Tibial artery (tissue), 4 donors: Measurements from ENCODE around the gene SCLT1.

Experiments used
- DNase-seq, 2 donors: peaks; one replicate each; pipeline ENCODE4 v3.0.0-alpha.2; 2019
- H3K27ac ChIP-seq, 2 donors: fragments of 200-600 bp; sonication (generic) in 1 of 2; 1 replicate in 1 of 2; 2 replicates in 1 of 2; pipeline ENCODE4 v1.5.1; 2018 to 2019; ENCODE audit warnings: mild to moderate bottlenecking in 1 of 2
- H3K27me3 ChIP-seq, 2 donors: fragments of 200-600 bp; sonication (generic) in 1 of 2; one replicate each; pipeline versions ENCODE4 v1.5.1 to v1.6.0; 2016 to 2019
- H3K36me3 ChIP-seq, 3 donors: fragments of 200-600 bp; sonication (generic) in 2 of 3; one replicate each; pipeline ENCODE4 v1.5.1; 2016 to 2019; ENCODE audit warnings: mild to moderate bottlenecking in 2 of 3
- H3K4me1 ChIP-seq, 4 donors: fragments of 200-600 bp; sonication (generic) in 2 of 4; 1 replicate in 3 of 4; 2 replicates in 1 of 4; pipeline ENCODE4 v1.5.1; 2016 to 2019
- H3K4me3 ChIP-seq, 2 donors: fragments of 200-600 bp; sonication (generic) in 1 of 2; 1 replicate in 1 of 2; 2 replicates in 1 of 2; pipeline ENCODE4 v1.5.1; 2018 to 2019; ENCODE audit warnings: mild to moderate bottlenecking in 2 of 2
- H3K9me3 ChIP-seq, 3 donors: fragments of 200-600 bp; sonication (generic) in 1 of 3; one replicate each; pipeline ENCODE4 v1.5.1; 2016 to 2019
- CTCF ChIP-seq, 2 experiments: fragments of 200-600 bp in 1 of 2; fragments of 450-650 bp in 1 of 2; IDR thresholded peaks; one replicate each; pipeline ENCODE4 v1.5.1; 2017 to 2019; ENCODE audit warnings: antibody characterized with exemption in 2 of 2, mild to moderate bottlenecking in 1 of 2, moderate library complexity in 1 of 2
- intact Hi-C: fragments of 100-400 bp; cut with DNase I; formaldehyde crosslinking; loops from one replicate; pipeline ENCODE4 v1.15.0; 2023; ENCODE audit warnings: low total_unique reads

Gene SCLT1

GRCh38 chr4:129092631-129093190 lies 628 bp downstream of the SCLT1 start:
- Histone ChIP-seq H3K9me3 (no peaks in the 10 kb centered on the region), H3K4me3 (peak overlapping the region; percentile 79 to 83), H3K4me1 (peaks cover 0 to 28% (median 7%) of the 10 kb centered on the region in 4 donors), H3K36me3 (no peaks in the 10 kb centered on the region), H3K27me3 (no peaks in the 10 kb centered on the region), H3K27ac (peak overlapping the region; percentile 86 to 95)
- no peak for TF ChIP-seq CTCF (IDR thresholded peaks at IDR 0.05)
- DNase-seq: no peak
- intact Hi-C loops: no loop called here

GRCh38 chr4:129087516-129087915 lies 5.8 kb downstream of the SCLT1 start:
- no peak for TF ChIP-seq CTCF (IDR thresholded peaks at IDR 0.05)
- intact Hi-C loops: no loop called here

GRCh38 chr4:129085472-129085871 lies 7.9 kb downstream of the SCLT1 start:
- H3K4me3 ChIP-seq: no peak overlapping the region
- H3K27ac ChIP-seq: no peak overlapping the region
- peaks cover 0 to 8% (median 0%) of the 10 kb centered on the region in 3 donors for H3K9me3 ChIP-seq
- TF ChIP-seq CTCF (IDR thresholded peaks at IDR 0.05): no peak
- no peaks in the 10 kb centered on the region for H3K4me1 ChIP-seq
- H3K36me3 ChIP-seq: peaks cover 10 to 16% (median 15%) of the 10 kb centered on the region in 3 donors
- intact Hi-C loops: no loop called here
- no peak for DNase-seq
- no peaks in the 10 kb centered on the region for H3K27me3 ChIP-seq

More at GRCh38 chr4:129087516-129087915, 5.8 kb downstream of the SCLT1 start:
- peaks cover 0 to 11% (median 7%) of the 10 kb centered on the region in 4 donors for H3K4me1 ChIP-seq
- H3K9me3 ChIP-seq: peaks cover 0 to 8% (median 0%) of the 10 kb centered on the region in 3 donors
- H3K27ac ChIP-seq: no peak overlapping the region
- H3K36me3 ChIP-seq: peaks cover 0 to 5% (median 0%) of the 10 kb centered on the region in 3 donors
- H3K27me3 ChIP-seq: no peaks in the 10 kb centered on the region
- H3K4me3 ChIP-seq: no peak overlapping the region
- DNase-seq: no peak

- no peak overlapping the region for H3K27ac ChIP-seq
- intact Hi-C loops: no loop called here
- no peak for DNase-seq
- no peaks in the 10 kb centered on the region for H3K27me3 ChIP-seq
- no peak for TF ChIP-seq CTCF (IDR thresholded peaks at IDR 0.05)
- H3K9me3 ChIP-seq: peaks cover 0 to 11% (median 0%) of the 10 kb centered on the region in 3 donors
- no peak overlapping the region for H3K4me3 ChIP-seq
- peaks cover 17 to 40% (median 33%) of the 10 kb centered on the region in 3 donors for H3K36me3 ChIP-seq
- H3K4me1 ChIP-seq: no peaks in the 10 kb centered on the region
Observed at GRCh38 chr4:129082302-129082701, 11.0 kb downstream of the SCLT1 start.

GRCh38 chr4:129080129-129080528 lies 13.2 kb downstream of the SCLT1 start:
- DNase-seq: no peak
- H3K36me3 ChIP-seq: peaks cover 17 to 39% (median 35%) of the 10 kb centered on the region in 3 donors
- no peak overlapping the region for H3K27ac ChIP-seq
- no peak for TF ChIP-seq CTCF (IDR thresholded peaks at IDR 0.05)
- H3K4me1 ChIP-seq: no peaks in the 10 kb centered on the region
- H3K27me3 ChIP-seq: no peaks in the 10 kb centered on the region
- intact Hi-C loops: no loop called here
- H3K4me3 ChIP-seq: no peak overlapping the region
- peaks cover 0 to 8% (median 0%) of the 10 kb centered on the region in 3 donors for H3K9me3 ChIP-seq
